A673 (cell line): ENCODE results near the gene TEX19. TPM values are rescaled to one million over a fixed set of nuclear protein-coding genes. Genes with fewer than 3 reads are reported as not detected.

ENCODE experiments used
- BruUV-seq: library from RNA; stranded (reverse); fragments of 400-500 nt; replicated peaks from 2 replicates; lab custom pipeline; 2021; lab: Mats Ljungman, UMichigan
- CTCF ChIA-PET: fragments of 300-600 bp; sonication (Branson Sonifier 250); formaldehyde crosslinking; loops from one replicate; lab custom pipeline; 2022; ENCODE audit warnings: antibody characterized with exemption; lab: Charles Lee
- POLR2A ChIA-PET: fragments of 300-600 bp; sonication (Branson Sonifier 250); formaldehyde crosslinking; loops from one replicate; lab custom pipeline; 2022; ENCODE audit warnings: antibody characterized with exemption; ENCODE audit not compliant: low non-redundant PET; lab: Charles Lee
- DNase-seq: peaks from one replicate; pipeline ENCODE4 v3.0.0-alpha.2; 2015; ENCODE audit warnings: low spot score
- H3K27ac ChIP-seq: fragments of 200-600 bp; sonication (generic); 2 replicates; pipeline ENCODE4 v1.5.1; 2016; ENCODE audit warnings: mixed run types, low read depth, mild to moderate bottlenecking, mixed read lengths, antibody characterized with exemption, low read length; ENCODE audit not compliant: poor library complexity, severe bottlenecking
- H3K27me3 ChIP-seq: fragments of 200-600 bp; sonication (generic); replicated peaks from 2 replicates; pipeline ENCODE4 v1.6.1; 2017; ENCODE audit warnings: mixed run types, low read depth, mild to moderate bottlenecking, mixed read lengths, antibody characterized with exemption, low read length; ENCODE audit not compliant: insufficient read depth, poor library complexity
- H3K36me3 ChIP-seq: fragments of 200-600 bp; sonication (generic); 2 replicates; pipeline ENCODE4 v1.6.1; 2016; ENCODE audit warnings: mixed run types, mild to moderate bottlenecking, mixed read lengths, antibody characterized with exemption, low read length; ENCODE audit not compliant: insufficient read depth, poor library complexity, severe bottlenecking
- H3K4me1 ChIP-seq: fragments of 200-600 bp; sonication (generic); 2 replicates; pipeline ENCODE4 v1.6.1; 2017; ENCODE audit warnings: mixed run types, mild to moderate bottlenecking, mixed read lengths, antibody characterized with exemption, low read length; ENCODE audit not compliant: insufficient read depth, poor library complexity, severe bottlenecking
- H3K4me3 ChIP-seq: fragments of 200-600 bp; sonication (generic); 2 replicates; pipeline ENCODE4 v1.5.1; 2016; ENCODE audit warnings: low read depth, mixed run types, mild to moderate bottlenecking, mixed read lengths, low read length; ENCODE audit not compliant: poor library complexity, severe bottlenecking
- H3K9me3 ChIP-seq: fragments of 200-600 bp; sonication (generic); 2 replicates; pipeline ENCODE4 v1.6.1; 2016; ENCODE audit warnings: mixed run types, low read depth, mild to moderate bottlenecking, mixed read lengths, antibody characterized with exemption, low read length; ENCODE audit not compliant: poor library complexity, severe bottlenecking
- EZH2 ChIP-seq: fragments of 200-600 bp; sonication (generic); IDR thresholded peaks from 2 replicates; pipeline ENCODE4 v1.6.1; 2017; ENCODE audit warnings: borderline replicate concordance, low read depth, mild to moderate bottlenecking, mixed read lengths, antibody characterized with exemption, low read length; ENCODE audit not compliant: poor library complexity, severe bottlenecking
- intact Hi-C: fragments of 100-400 bp; cut with micrococcal nuclease; formaldehyde crosslinking; loops from one replicate; pipeline ENCODE4 v1.10.0; 2022; ENCODE audit not compliant: unreplicated experiment
- total RNA-seq: library from RNA; stranded (reverse); gene quantifications from 2 replicates; pipeline ENCODE4 v1.2.3, GENCODE V29; 2021
- TF ChIP-seq, protein P1 (sequence below): fragments of 300-800, 200-600 bp; sonication (generic); conservative IDR thresholded peaks from 2 replicates; pipeline ENCODE4 v1.5.1; 2017; ENCODE audit warnings: low read depth, mild to moderate bottlenecking, antibody characterized with exemption, low read length, moderate library complexity, mixed read lengths

The TEX19 gene
- total RNA-seq, 1 experiment from 2014 or later = 0.39 TPM

DNA sequence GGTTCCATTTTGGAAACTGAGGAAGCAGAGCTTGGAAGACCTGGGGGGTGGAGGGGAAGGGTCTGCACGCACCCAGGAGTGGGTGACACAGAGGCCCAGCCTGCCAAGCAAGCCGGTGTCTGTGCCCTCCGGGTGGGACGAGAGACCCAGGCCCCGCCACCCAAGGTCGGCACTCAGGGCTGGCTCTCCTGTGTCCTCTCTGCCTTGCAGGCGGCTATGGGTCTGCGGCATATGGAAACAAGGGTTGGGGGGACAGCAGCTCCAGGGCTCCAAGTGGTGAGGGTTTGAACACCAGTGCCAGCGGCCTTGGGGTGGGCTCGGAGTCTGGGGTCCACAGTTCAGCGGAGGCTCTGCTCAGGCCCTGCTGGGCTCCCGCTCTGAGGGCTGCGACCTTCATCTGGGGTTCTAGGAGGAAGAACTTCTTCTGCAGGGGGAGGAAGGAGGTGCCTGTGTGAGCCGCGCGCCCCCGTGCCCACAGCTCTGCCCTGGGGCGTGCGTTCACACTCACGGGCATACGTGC lies 37.0 kb upstream of the TEX19 start:
- Histone ChIP-seq H3K27me3 (no peaks in the 10 kb centered on the region), H3K9me3 (no peaks in the 10 kb centered on the region), H3K4me1 (no peaks in the 10 kb centered on the region), H3K27ac (no peak overlapping the region), H3K36me3 (no peaks in the 10 kb centered on the region), H3K4me3 (no peak overlapping the region)
- ChIA-PET CTCF (no interaction called here), POLR2A (no interaction called here)
- no TSS peak for BruUV-seq
- no peak for DNase-seq
- intact Hi-C loops = loop anchor here (2.0 kb wide), 1 partner anchor 77 kb away; no protein-coding TSS in a partner anchor
- TF ChIP-seq, protein P1, sequence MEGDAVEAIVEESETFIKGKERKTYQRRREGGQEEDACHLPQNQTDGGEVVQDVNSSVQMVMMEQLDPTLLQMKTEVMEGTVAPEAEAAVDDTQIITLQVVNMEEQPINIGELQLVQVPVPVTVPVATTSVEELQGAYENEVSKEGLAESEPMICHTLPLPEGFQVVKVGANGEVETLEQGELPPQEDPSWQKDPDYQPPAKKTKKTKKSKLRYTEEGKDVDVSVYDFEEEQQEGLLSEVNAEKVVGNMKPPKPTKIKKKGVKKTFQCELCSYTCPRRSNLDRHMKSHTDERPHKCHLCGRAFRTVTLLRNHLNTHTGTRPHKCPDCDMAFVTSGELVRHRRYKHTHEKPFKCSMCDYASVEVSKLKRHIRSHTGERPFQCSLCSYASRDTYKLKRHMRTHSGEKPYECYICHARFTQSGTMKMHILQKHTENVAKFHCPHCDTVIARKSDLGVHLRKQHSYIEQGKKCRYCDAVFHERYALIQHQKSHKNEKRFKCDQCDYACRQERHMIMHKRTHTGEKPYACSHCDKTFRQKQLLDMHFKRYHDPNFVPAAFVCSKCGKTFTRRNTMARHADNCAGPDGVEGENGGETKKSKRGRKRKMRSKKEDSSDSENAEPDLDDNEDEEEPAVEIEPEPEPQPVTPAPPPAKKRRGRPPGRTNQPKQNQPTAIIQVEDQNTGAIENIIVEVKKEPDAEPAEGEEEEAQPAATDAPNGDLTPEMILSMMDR = no peak
- TF ChIP-seq EZH2 = no peak

DNA sequence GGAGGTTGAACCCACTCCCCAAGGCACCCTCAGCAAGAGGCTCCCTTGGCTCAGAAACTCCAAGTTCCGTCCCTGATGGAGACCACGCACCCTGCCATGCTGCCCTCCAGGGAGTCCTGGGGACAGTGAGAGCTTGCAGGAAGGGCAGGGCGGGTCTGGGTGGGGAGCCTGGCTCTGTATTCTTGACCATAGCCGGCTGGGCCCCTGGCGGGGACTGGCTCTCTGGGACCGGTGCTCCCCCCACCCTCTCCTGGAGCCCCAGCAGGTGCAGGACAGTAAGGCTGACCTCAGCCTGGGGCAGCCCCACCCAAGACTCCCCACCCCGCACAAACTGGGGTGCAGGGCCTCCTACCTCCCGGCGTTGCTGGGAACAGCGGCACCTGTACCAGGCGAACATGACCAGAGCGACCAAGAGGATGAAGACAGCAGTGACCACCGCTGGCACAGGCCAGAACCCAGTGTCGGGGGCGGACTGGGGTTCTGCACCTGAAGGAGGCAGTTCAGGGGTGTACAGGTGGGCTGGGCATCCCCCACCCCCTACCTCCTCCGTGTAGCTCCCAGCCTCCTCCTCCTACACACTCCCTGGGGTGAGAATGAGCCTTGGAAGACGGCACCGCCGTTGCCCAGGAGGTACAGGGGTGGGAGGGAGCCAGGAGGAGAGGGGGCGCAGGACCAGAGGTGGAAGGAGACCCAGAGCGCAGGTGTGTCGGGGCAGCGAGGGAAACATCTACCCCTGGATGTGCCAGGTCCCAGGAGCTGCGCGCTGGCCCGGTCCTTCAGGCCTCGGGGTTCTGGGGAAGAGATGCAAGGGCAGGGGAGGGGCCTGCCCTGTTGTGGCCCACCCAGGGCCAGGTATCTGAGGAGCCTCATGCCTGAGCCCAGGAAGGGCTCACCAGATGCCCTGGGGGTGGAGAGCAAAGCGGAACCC lies 36.3 kb upstream of the TEX19 start:
- intact Hi-C loops = no loop called here
- ChIA-PET CTCF (interaction anchor here (0.5 to 0.6 kb wide), 2 partner anchors 11 to 74 kb away, joined by 5 to 6 read pairs; partner anchors contain the start of gene SECTM1), POLR2A (no interaction called here)
- no peak overlapping the region for H3K4me3 ChIP-seq
- no peak overlapping the region for H3K27ac ChIP-seq
- H3K36me3 ChIP-seq = no peaks in the 10 kb centered on the region
- no peaks in the 10 kb centered on the region for H3K9me3 ChIP-seq
- no TSS peak for BruUV-seq
- no peaks in the 10 kb centered on the region for H3K4me1 ChIP-seq
- no peaks in the 10 kb centered on the region for H3K27me3 ChIP-seq
- TF ChIP-seq EZH2 = no peak
- TF ChIP-seq, protein P1 = no peak
- DNase-seq = no peak

DNA sequence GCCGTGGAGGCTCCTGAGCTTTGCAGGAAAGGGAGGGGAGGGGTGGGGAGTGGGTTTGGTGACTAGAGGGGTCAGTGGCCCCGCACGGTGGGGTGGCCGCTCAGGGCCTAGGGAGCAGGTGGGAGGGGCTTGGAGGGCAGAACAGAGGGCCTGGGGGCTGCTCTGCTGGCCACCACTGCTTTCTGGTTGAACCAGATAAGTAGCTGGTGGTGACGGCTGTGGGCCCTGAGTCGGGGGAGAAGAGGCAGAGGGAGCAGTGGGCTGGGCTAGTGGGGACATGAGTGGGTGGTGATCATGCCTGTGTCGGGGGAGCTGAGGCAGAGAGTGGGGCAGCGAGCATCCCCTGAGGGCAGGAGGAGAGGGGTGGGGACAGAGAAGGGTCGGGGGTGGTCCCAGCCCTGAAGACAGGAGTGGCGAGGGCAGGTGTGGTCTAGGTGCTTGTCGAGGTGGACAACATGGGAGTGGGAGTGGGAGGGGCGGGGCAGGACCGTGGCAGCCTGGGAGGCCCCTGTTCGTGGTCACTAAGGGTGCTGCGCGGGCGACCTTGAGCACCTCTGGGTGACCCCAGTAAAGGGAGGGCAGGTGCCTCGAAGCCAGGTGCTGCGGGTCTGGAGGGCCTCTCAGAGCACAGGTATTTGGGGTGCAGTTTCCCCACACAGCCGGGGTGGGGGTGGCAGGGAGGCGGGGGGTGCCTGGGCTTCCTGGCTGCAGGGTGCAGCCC lies 35.4 kb upstream of the TEX19 start:
- H3K9me3 ChIP-seq = no peaks in the 10 kb centered on the region
- intact Hi-C loops = no loop called here
- no peaks in the 10 kb centered on the region for H3K27me3 ChIP-seq
- no peak for DNase-seq
- H3K36me3 ChIP-seq = no peaks in the 10 kb centered on the region
- POLR2A ChIA-PET = no interaction called here
- CTCF ChIA-PET = interaction anchor here (0.6 kb wide), 1 partner anchor 73 kb away, joined by 5 read pairs; no protein-coding TSS in a partner anchor
- TF ChIP-seq, protein P1 = no peak
- no peak for TF ChIP-seq EZH2
- no peaks in the 10 kb centered on the region for H3K4me1 ChIP-seq
- BruUV-seq = no TSS peak
- no peak overlapping the region for H3K4me3 ChIP-seq
- no peak overlapping the region for H3K27ac ChIP-seq
